Right ventricle myocardium inferior (tissue), 1 donor: ENCODE measurements around the gene COG2. TPM values are rescaled to one million over a fixed set of nuclear protein-coding genes. Genes with fewer than 3 reads are reported as not detected.

Experiments
- ATAC-seq: fragments of 200-7000 bp; cut with Tn5 transposase; one replicate; pipeline ENCODE4 v1.9.1; 2020; ENCODE audit warnings: mild to moderate bottlenecking, moderate library complexity
- DNase-seq: peaks from one replicate; pipeline ENCODE4 v3.0.0; 2021; ENCODE audit errors: missing footprints
- intact Hi-C: fragments of 100-400 bp; cut with DNase I; formaldehyde crosslinking; loops from one replicate; pipeline ENCODE4 v1.11.0; 2022
- total RNA-seq: library from RNA; stranded (reverse); fragmentation: NEBNext Ultra II Directional; extraction: Animal tissue kit (Norgen Biotek cat#: 25700); gene quantifications from one replicate; pipeline ENCODE4 v1.2.1, GENCODE V29; 2021
- donor health status: DM: no; HTN: yes; CAD: no; lungs with severe emphysema.

COG2 gene
- total RNA-seq, 1 donor from 2014 or later, result 28.1 TPM

DNA sequence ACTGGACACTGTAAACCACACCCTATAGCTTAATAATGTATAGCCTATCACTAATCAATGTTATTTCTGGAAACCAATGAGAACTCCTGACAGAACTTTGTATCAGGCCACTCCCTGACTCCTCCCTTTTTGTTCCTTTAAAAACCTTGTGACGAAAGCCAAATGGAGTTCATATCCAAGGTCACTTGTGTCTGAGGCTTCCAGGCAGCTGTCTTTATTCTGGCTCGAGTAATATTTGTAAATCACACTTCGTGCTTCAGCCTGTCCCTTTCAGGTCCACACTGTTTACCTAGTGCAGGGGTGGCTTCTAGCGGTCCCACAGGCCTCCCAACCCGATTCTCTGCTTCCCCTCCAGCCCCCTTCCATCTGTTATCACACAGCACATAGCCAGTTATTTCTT lies 88.7 kb downstream of the COG2 start:
- intact Hi-C loops, result no loop called here
- peak; percentile 80 for ATAC-seq

DNA sequence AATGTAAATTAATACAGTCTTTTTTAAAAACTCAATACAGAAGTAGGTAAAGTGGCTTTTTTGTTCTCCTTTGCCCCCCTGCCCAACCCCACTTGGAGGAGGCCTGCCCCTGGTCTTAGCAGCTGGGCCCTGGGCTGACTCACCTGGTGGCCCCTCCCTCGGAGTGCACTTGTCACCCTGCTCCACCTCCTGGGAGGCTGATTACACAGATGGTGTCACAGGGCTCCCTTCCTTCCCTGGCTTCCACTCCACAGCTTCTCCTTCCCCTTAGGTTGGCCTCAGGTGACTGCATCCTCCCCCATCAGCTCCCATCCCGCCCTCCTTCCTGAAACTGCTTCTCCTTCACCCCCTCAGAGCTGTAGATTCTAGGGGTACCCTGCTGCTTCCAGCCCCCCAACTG lies 93.2 kb downstream of the COG2 start:
- DNase-seq (no peak), ATAC-seq (no peak)
- intact Hi-C loops, result no loop called here

More for the DNA sequence above, 88.7 kb downstream of the COG2 start:
- no peak for DNase-seq

DNA sequence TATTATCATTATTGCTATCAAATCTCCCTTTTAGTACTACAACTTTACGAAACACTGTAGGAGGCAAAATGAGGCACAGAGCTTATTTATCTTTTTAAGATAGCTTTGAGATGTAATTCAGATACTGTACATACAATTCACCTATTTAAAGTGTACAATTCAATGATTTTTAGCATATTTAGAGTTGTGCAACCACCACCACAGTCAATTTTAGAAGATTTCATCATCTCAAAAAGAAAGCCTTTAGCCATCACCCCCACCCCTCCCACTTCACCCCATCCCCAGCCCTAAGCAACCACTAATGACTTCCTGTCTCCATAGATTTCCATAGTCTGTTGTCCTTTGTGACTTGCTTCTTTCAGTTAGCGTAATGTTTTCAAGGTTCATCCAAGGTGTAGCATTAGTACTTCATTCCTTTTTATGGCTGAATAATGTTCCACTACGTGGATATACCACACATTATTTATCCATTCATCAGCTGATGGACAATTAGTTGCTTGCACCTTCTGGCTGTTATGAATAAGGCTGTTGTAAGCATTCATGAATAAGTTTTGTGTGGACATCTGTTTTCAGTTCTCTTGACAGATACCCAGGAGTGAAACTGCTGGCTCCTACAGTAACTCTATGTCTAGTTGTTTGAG lies 95.5 kb downstream of the COG2 start:
- DNase-seq, result no peak
- intact Hi-C loops, result no loop called here
- ATAC-seq, result no peak

DNA sequence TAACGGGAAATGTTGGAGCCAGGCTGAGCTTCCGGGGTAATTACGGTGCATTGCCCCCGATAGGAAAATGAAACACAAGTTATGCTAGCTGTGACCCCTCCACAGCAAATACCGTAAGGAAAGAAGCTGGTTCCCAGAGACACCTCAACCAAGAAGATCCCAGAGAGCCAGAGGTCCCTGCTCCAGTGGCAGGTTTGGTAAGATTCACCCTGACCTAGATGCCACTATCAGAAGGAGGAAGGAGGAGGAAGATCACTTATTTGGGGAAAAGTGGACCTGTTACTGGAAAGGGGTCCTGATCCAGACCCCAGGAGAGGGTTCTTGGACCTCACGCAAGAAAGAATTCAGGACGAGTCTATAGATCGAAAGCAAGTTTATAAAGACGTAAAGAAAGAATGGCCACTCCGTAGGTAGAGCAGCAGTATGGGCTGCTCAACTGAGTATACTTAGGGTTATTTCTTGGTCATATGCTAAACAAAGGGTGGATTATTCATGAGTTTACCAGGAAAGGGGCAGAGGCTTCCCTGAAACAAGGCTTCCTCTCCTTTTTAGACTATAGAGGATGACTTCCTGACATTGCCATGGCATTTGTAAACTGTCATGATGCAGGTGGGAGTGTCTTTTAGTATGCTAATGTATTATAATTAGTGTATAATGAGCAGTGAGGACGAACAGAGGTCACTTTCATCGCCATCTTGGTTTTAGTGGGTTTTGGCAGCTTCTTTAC lies 97.4 kb downstream of the COG2 start:
- DNase-seq, result no peak
- no peak for ATAC-seq

More for the DNA sequence above, 97.4 kb downstream of the COG2 start:
- intact Hi-C loops, result no loop called here

Other genes starting within 250 kb of the COG2 start
- gene PGBD5, start 216.1 kb upstream of the COG2 start, total RNA-seq, result 15.5 TPM
- 74.5 TPM for gene AGT, start 71.6 kb downstream of the COG2 start, total RNA-seq
- 0.27 TPM for gene CAPN9, start 104.9 kb downstream of the COG2 start, total RNA-seq
- 46.0 TPM for gene C1orf198, start 226.0 kb downstream of the COG2 start, total RNA-seq